ENCODE measurements around the gene KMT5B. TPM values are rescaled to one million over a fixed set of nuclear protein-coding genes. Genes with fewer than 3 reads are reported as not detected.

KMT5B gene
- total RNA-seq, 1 donor from 2014 or later: 39.7 TPM

DNA sequence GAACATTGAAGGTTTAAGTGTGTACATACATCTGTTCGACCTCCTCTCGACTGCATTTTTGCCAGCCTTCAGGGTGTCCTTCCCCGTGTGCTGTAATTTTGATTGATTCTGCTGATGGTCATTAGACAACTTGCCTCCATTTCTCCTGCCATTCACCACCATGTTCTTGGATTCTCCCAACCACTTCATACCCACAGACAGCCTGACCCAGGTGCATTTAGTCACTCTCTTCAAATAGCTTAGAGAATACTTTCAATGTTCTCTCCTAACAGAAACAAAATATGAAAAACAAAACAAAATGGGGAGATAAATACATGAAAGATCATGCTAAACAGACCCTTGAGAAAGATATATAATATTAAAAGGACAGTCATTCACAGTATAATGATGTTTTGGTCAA, 23.2 kb downstream of the KMT5B start:
- Histone ChIP-seq H3K27me3 (ENCODE audit: control insufficient read depth in 3 of 3, insufficient read depth in 3 of 3, low read length in 3 of 3) (no peaks in the 10 kb centered on the region), H3K27ac (ENCODE audit: low read depth, low read length) (no peak overlapping the region), H3K4me3 (ENCODE audit: low read length in 3 of 3) (no peak overlapping the region), H3K9me3 (ENCODE audit: control insufficient read depth in 3 of 3, low read length in 3 of 3) (no peaks in the 10 kb centered on the region), H3K36me3 (ENCODE audit: control insufficient read depth in 3 of 3, insufficient read depth in 3 of 3, low read length in 3 of 3) (peaks cover 4 to 17% (median 10%) of the 10 kb centered on the region in 3 donors), H3K9ac (ENCODE audit: low read depth in 1 of 3, low read length in 3 of 3) (no peak overlapping the region), H3K4me1 (ENCODE audit: control insufficient read depth in 3 of 3, insufficient read depth in 3 of 3, low read length in 3 of 3) (peaks cover under 1 to 18% (median 10%) of the 10 kb centered on the region in 3 donors)

GRCh38 chr11:68189082-68189481, 24.0 kb downstream of the KMT5B start:
- H3K4me1 ChIP-seq (ENCODE audit: control insufficient read depth in 3 of 3, insufficient read depth in 3 of 3, low read length in 3 of 3): peaks cover 0 to 18% (median 5%) of the 10 kb centered on the region in 3 donors
- no peaks in the 10 kb centered on the region for H3K9me3 ChIP-seq (ENCODE audit: control insufficient read depth in 3 of 3, low read length in 3 of 3)
- H3K27me3 ChIP-seq (ENCODE audit: control insufficient read depth in 3 of 3, insufficient read depth in 3 of 3, low read length in 3 of 3): no peaks in the 10 kb centered on the region
- no peak overlapping the region for H3K4me3 ChIP-seq (ENCODE audit: low read length in 3 of 3)
- H3K27ac ChIP-seq (ENCODE audit: low read depth, low read length): no peak overlapping the region
- H3K9ac ChIP-seq (ENCODE audit: low read depth in 1 of 3, low read length in 3 of 3): no peak overlapping the region
- H3K36me3 ChIP-seq (ENCODE audit: control insufficient read depth in 3 of 3, insufficient read depth in 3 of 3, low read length in 3 of 3): peaks cover 4 to 24% (median 17%) of the 10 kb centered on the region in 3 donors

DNA sequence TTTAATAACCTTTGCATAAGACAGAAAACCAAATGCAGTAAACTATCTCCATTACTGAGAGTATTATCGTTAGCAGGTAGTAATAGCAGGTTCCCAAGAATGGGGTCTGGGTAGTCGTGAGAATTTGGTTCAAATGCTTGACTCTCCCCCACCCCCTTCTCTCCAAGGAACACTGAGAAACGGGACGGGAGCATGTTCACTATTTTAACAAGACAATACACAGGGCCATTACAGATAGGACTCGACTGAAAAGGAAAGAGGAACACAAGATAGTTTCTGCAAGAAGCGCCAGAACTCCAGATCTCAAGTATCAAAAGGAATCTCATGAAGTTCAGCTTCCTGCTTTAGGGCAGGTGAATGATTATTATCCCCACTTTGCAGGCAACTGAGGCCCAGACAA, 27.0 kb downstream of the KMT5B start:
- no peak overlapping the region for H3K9ac ChIP-seq (ENCODE audit: low read depth in 1 of 3, low read length in 3 of 3)
- no peak overlapping the region for H3K4me3 ChIP-seq (ENCODE audit: low read length in 3 of 3)
- H3K27ac ChIP-seq (ENCODE audit: low read depth, low read length): no peak overlapping the region
- H3K9me3 ChIP-seq (ENCODE audit: control insufficient read depth in 3 of 3, low read length in 3 of 3): no peaks in the 10 kb centered on the region
- H3K36me3 ChIP-seq (ENCODE audit: control insufficient read depth in 3 of 3, insufficient read depth in 3 of 3, low read length in 3 of 3): peaks cover 12 to 34% (median 27%) of the 10 kb centered on the region in 3 donors
- peaks cover 0 to 4% (median 0%) of the 10 kb centered on the region in 3 donors for H3K4me1 ChIP-seq (ENCODE audit: control insufficient read depth in 3 of 3, insufficient read depth in 3 of 3, low read length in 3 of 3)
- no peaks in the 10 kb centered on the region for H3K27me3 ChIP-seq (ENCODE audit: control insufficient read depth in 3 of 3, insufficient read depth in 3 of 3, low read length in 3 of 3)

GRCh38 chr11:68181719-68182451, 31.2 kb downstream of the KMT5B start:
- no peak overlapping the region for H3K4me3 ChIP-seq (ENCODE audit: low read length in 3 of 3)
- no peak overlapping the region for H3K9ac ChIP-seq (ENCODE audit: low read depth in 1 of 3, low read length in 3 of 3)
- no peaks in the 10 kb centered on the region for H3K27me3 ChIP-seq (ENCODE audit: control insufficient read depth in 3 of 3, insufficient read depth in 3 of 3, low read length in 3 of 3)
- H3K9me3 ChIP-seq (ENCODE audit: control insufficient read depth in 3 of 3, low read length in 3 of 3): no peaks in the 10 kb centered on the region
- H3K36me3 ChIP-seq (ENCODE audit: control insufficient read depth in 3 of 3, insufficient read depth in 3 of 3, low read length in 3 of 3): peaks cover 17 to 58% (median 41%) of the 10 kb centered on the region in 3 donors
- H3K27ac ChIP-seq (ENCODE audit: low read depth, low read length): no peak overlapping the region
- H3K4me1 ChIP-seq (ENCODE audit: control insufficient read depth in 3 of 3, insufficient read depth in 3 of 3, low read length in 3 of 3): no peaks in the 10 kb centered on the region

GRCh38 chr11:68179847-68180246, 33.2 kb downstream of the KMT5B start:
- Histone ChIP-seq H3K27ac (ENCODE audit: low read depth, low read length) (no peak overlapping the region), H3K9me3 (ENCODE audit: control insufficient read depth in 3 of 3, low read length in 3 of 3) (no peaks in the 10 kb centered on the region), H3K9ac (ENCODE audit: low read depth in 1 of 3, low read length in 3 of 3) (no peak overlapping the region), H3K4me3 (ENCODE audit: low read length in 3 of 3) (no peak overlapping the region), H3K36me3 (ENCODE audit: control insufficient read depth in 3 of 3, insufficient read depth in 3 of 3, low read length in 3 of 3) (peaks cover 14 to 55% (median 44%) of the 10 kb centered on the region in 3 donors), H3K27me3 (ENCODE audit: control insufficient read depth in 3 of 3, insufficient read depth in 3 of 3, low read length in 3 of 3) (no peaks in the 10 kb centered on the region), H3K4me1 (ENCODE audit: control insufficient read depth in 3 of 3, insufficient read depth in 3 of 3, low read length in 3 of 3) (no peaks in the 10 kb centered on the region)

GRCh38 chr11:68177877-68178276, 35.2 kb downstream of the KMT5B start:
- no peaks in the 10 kb centered on the region for H3K27me3 ChIP-seq (ENCODE audit: control insufficient read depth in 3 of 3, insufficient read depth in 3 of 3, low read length in 3 of 3)
- H3K4me3 ChIP-seq (ENCODE audit: low read length in 3 of 3): no peak overlapping the region
- H3K4me1 ChIP-seq (ENCODE audit: control insufficient read depth in 3 of 3, insufficient read depth in 3 of 3, low read length in 3 of 3): no peaks in the 10 kb centered on the region
- H3K9me3 ChIP-seq (ENCODE audit: control insufficient read depth in 3 of 3, low read length in 3 of 3): no peaks in the 10 kb centered on the region
- H3K27ac ChIP-seq (ENCODE audit: low read depth, low read length): no peak overlapping the region
- peaks cover 21 to 59% (median 45%) of the 10 kb centered on the region in 3 donors for H3K36me3 ChIP-seq (ENCODE audit: control insufficient read depth in 3 of 3, insufficient read depth in 3 of 3, low read length in 3 of 3)
- no peak overlapping the region for H3K9ac ChIP-seq (ENCODE audit: low read depth in 1 of 3, low read length in 3 of 3)

- Histone ChIP-seq H3K27me3 (ENCODE audit: control insufficient read depth in 3 of 3, insufficient read depth in 3 of 3, low read length in 3 of 3) (no peaks in the 10 kb centered on the region), H3K9me3 (ENCODE audit: control insufficient read depth in 3 of 3, low read length in 3 of 3) (no peaks in the 10 kb centered on the region), H3K4me3 (ENCODE audit: low read length in 3 of 3) (no peak overlapping the region), H3K27ac (ENCODE audit: low read depth, low read length) (no peak overlapping the region), H3K9ac (ENCODE audit: low read depth in 1 of 3, low read length in 3 of 3) (no peak overlapping the region), H3K4me1 (ENCODE audit: control insufficient read depth in 3 of 3, insufficient read depth in 3 of 3, low read length in 3 of 3) (no peaks in the 10 kb centered on the region), H3K36me3 (ENCODE audit: control insufficient read depth in 3 of 3, insufficient read depth in 3 of 3, low read length in 3 of 3) (peaks cover 43 to 73% (median 66%) of the 10 kb centered on the region in 3 donors)
Measured at GRCh38 chr11:68173926-68174325, 39.2 kb downstream of the KMT5B start.

DNA sequence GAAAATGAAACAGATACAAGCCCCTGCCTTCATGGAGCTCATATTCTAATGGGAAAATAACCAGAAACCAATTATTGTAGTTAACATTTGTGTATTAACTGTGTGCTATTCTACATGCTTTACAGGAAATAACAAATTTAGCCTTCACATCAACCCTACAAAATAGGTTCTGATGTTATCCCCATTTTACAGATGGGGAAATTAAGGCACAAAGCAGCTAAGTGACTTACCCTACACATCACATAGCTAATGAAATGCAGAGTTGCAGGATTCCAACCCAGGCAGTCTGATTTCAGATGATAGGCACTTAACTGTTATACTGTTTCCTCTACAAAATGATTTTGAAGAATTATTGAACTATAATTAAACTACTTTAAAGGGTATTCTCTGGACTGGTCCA, 43.7 kb downstream of the KMT5B start:
- no peaks in the 10 kb centered on the region for H3K4me1 ChIP-seq (ENCODE audit: control insufficient read depth in 3 of 3, insufficient read depth in 3 of 3, low read length in 3 of 3)
- H3K4me3 ChIP-seq (ENCODE audit: low read length in 3 of 3): no peak overlapping the region
- no peaks in the 10 kb centered on the region for H3K27me3 ChIP-seq (ENCODE audit: control insufficient read depth in 3 of 3, insufficient read depth in 3 of 3, low read length in 3 of 3)
- peaks cover 60 to 78% (median 72%) of the 10 kb centered on the region in 3 donors for H3K36me3 ChIP-seq (ENCODE audit: control insufficient read depth in 3 of 3, insufficient read depth in 3 of 3, low read length in 3 of 3)
- H3K27ac ChIP-seq (ENCODE audit: low read depth, low read length): no peak overlapping the region
- no peaks in the 10 kb centered on the region for H3K9me3 ChIP-seq (ENCODE audit: control insufficient read depth in 3 of 3, low read length in 3 of 3)
- H3K9ac ChIP-seq (ENCODE audit: low read depth in 1 of 3, low read length in 3 of 3): no peak overlapping the region

GRCh38 chr11:68168694-68169093, 44.4 kb downstream of the KMT5B start:
- Histone ChIP-seq H3K4me1 (ENCODE audit: control insufficient read depth in 3 of 3, insufficient read depth in 3 of 3, low read length in 3 of 3) (no peaks in the 10 kb centered on the region), H3K36me3 (ENCODE audit: control insufficient read depth in 3 of 3, insufficient read depth in 3 of 3, low read length in 3 of 3) (peaks cover 56 to 76% (median 72%) of the 10 kb centered on the region in 3 donors), H3K27me3 (ENCODE audit: control insufficient read depth in 3 of 3, insufficient read depth in 3 of 3, low read length in 3 of 3) (no peaks in the 10 kb centered on the region), H3K9ac (ENCODE audit: low read depth in 1 of 3, low read length in 3 of 3) (no peak overlapping the region), H3K4me3 (ENCODE audit: low read length in 3 of 3) (no peak overlapping the region), H3K27ac (ENCODE audit: low read depth, low read length) (no peak overlapping the region), H3K9me3 (ENCODE audit: control insufficient read depth in 3 of 3, low read length in 3 of 3) (no peaks in the 10 kb centered on the region)

GRCh38 chr11:68167474-68167873, 45.6 kb downstream of the KMT5B start:
- Histone ChIP-seq H3K4me1 (ENCODE audit: control insufficient read depth in 3 of 3, insufficient read depth in 3 of 3, low read length in 3 of 3) (no peaks in the 10 kb centered on the region), H3K4me3 (ENCODE audit: low read length in 3 of 3) (no peak overlapping the region), H3K27ac (ENCODE audit: low read depth, low read length) (no peak overlapping the region), H3K27me3 (ENCODE audit: control insufficient read depth in 3 of 3, insufficient read depth in 3 of 3, low read length in 3 of 3) (no peaks in the 10 kb centered on the region), H3K9ac (ENCODE audit: low read depth in 1 of 3, low read length in 3 of 3) (no peak overlapping the region), H3K36me3 (ENCODE audit: control insufficient read depth in 3 of 3, insufficient read depth in 3 of 3, low read length in 3 of 3) (peaks cover 55 to 80% (median 78%) of the 10 kb centered on the region in 3 donors), H3K9me3 (ENCODE audit: control insufficient read depth in 3 of 3, low read length in 3 of 3) (no peaks in the 10 kb centered on the region)

Data from skeletal muscle tissue (tissue), 4 donors.